ENCODE data around the gene CDH11. TPM values are rescaled to one million over a fixed set of nuclear protein-coding genes. Genes with fewer than 3 reads are reported as not detected.

Gene CDH11
- total and polyA plus RNA-seq, 4 donors: 0.72 to 5.3 (median 1.9) TPM

DNA sequence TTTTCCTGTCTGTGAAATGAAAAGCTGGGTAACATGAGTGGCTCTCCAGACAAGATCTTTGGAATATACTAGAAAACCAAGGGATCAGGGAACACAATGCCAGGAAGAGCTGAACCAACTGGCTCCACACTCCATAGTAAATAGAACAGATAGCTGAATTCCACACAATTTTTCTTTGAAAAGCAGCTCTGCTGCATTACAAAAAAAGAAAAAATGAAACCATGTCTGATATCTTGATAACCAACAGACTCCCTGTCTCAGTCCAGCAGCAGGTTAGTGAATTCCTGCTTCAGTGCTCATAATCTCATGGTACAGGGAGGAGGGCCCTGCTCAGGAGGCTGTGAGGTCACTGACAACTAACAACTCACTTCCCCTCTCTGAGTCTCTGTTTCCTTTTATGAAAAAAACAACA, 97.1 kb downstream of the CDH11 start:
- TF ChIP-seq RXRA (IDR thresholded peaks at IDR 0.05): no peak
- no peak for TF ChIP-seq GABPA (IDR thresholded peaks at IDR 0.05 in 1 of 2, conservative IDR thresholded peaks at IDR 0.05 in 1 of 2)
- TF ChIP-seq REST (IDR thresholded peaks at IDR 0.05): no peak
- TF ChIP-seq FOXA2 (IDR thresholded peaks at IDR 0.05): no peak
- TF ChIP-seq NR2F2 (IDR thresholded peaks at IDR 0.05): no peak
- TF ChIP-seq, protein P1, sequence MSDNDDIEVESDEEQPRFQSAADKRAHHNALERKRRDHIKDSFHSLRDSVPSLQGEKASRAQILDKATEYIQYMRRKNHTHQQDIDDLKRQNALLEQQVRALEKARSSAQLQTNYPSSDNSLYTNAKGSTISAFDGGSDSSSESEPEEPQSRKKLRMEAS (IDR thresholded peaks at IDR 0.05): no peak
- no peak for TF ChIP-seq HNF4G (IDR thresholded peaks at IDR 0.05)
- no peak for TF ChIP-seq TAF1 (conservative IDR thresholded peaks at IDR 0.05)
- TF ChIP-seq SP1 (IDR thresholded peaks at IDR 0.05): no peak
- TF ChIP-seq ZBTB33 (IDR thresholded peaks at IDR 0.05): no peak
- no peak for TF ChIP-seq YY1 (IDR thresholded peaks at IDR 0.05)
- TF ChIP-seq, protein P2, sequence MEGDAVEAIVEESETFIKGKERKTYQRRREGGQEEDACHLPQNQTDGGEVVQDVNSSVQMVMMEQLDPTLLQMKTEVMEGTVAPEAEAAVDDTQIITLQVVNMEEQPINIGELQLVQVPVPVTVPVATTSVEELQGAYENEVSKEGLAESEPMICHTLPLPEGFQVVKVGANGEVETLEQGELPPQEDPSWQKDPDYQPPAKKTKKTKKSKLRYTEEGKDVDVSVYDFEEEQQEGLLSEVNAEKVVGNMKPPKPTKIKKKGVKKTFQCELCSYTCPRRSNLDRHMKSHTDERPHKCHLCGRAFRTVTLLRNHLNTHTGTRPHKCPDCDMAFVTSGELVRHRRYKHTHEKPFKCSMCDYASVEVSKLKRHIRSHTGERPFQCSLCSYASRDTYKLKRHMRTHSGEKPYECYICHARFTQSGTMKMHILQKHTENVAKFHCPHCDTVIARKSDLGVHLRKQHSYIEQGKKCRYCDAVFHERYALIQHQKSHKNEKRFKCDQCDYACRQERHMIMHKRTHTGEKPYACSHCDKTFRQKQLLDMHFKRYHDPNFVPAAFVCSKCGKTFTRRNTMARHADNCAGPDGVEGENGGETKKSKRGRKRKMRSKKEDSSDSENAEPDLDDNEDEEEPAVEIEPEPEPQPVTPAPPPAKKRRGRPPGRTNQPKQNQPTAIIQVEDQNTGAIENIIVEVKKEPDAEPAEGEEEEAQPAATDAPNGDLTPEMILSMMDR (IDR thresholded peaks at IDR 0.05; ENCODE audit: low read depth, low read length, missing input control): no peak
- no peak for TF ChIP-seq RAD21 (IDR thresholded peaks at IDR 0.05)
- TF ChIP-seq JUND (IDR thresholded peaks at IDR 0.05): no peak
- TF ChIP-seq, protein P3, sequence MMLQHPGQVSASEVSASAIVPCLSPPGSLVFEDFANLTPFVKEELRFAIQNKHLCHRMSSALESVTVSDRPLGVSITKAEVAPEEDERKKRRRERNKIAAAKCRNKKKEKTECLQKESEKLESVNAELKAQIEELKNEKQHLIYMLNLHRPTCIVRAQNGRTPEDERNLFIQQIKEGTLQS (IDR thresholded peaks at IDR 0.05): no peak
- no peak for TF ChIP-seq FOXA1 (IDR thresholded peaks at IDR 0.05)
- no peak for TF ChIP-seq HNF4A (conservative IDR thresholded peaks at IDR 0.05)
- TF ChIP-seq EGR1 (IDR thresholded peaks at IDR 0.05; ENCODE audit: low read depth in 2 of 2): no peak
- Histone ChIP-seq H3K9ac (ENCODE audit: low read depth in 1 of 2, low read length in 2 of 2) (no peak overlapping the region), H3K4me3 (ENCODE audit: low read depth in 1 of 3, low read length in 3 of 3) (no peak overlapping the region)

More for the DNA sequence above, 97.1 kb downstream of the CDH11 start:
- Histone ChIP-seq H3K36me3 (ENCODE audit: control insufficient read depth in 4 of 4, insufficient read depth in 3 of 4, low read depth in 1 of 4, low read length in 3 of 4) (no peaks in the 10 kb centered on the region), H3K27me3 (ENCODE audit: control insufficient read depth in 4 of 4, insufficient read depth in 4 of 4, low read length in 3 of 4) (peaks cover 0 to 3% (median 0%) of the 10 kb centered on the region in 4 donors), H3K9me3 (ENCODE audit: control insufficient read depth in 4 of 4, low read length in 3 of 4) (no peaks in the 10 kb centered on the region), H3K27ac (ENCODE audit: low read depth in 1 of 2, low read length in 2 of 2) (no peak overlapping the region), H3K4me1 (ENCODE audit: control insufficient read depth in 4 of 4, insufficient read depth in 4 of 4, low read length in 3 of 4) (no peaks in the 10 kb centered on the region)
- no peak for DNase-seq (ENCODE audit: low spot score)

Measured in liver (tissue), 9 donors.